Measurements from ENCODE around the gene LRRC63. TPM values are rescaled to one million over a fixed set of nuclear protein-coding genes. Genes with fewer than 3 reads are reported as not detected.

Gene LRRC63
- polyA plus RNA-seq, 1 experiment: not detected

DNA sequence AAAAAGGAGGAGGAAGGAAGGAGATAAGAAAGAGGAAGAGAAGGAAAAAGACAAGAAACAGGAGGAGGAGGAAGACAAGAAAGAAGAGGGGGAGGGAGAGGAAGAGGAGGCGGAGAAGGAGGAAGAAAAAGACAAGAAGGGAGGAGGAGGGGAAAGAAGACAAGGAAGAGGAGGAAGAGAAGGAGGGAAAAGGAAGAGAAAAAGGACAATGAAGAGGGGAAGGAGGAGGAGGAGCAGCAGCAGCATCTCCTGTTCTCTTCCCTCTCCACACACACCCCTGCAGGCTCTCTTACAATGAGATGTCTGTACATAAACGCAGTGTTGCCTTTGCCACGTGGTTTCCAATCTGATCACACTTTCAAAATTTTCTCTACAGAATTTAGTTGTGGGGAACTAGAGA lies 108.7 kb downstream of the LRRC63 start:
- Histone ChIP-seq H3K27me3 (ENCODE audit: control insufficient read depth, insufficient read depth, low read length) (peaks cover 3% of the 10 kb centered on the region), H3K27ac (ENCODE audit: low read depth, low read length) (no peak overlapping the region), H3K4me3 (ENCODE audit: low read depth, low read length) (no peak overlapping the region), H3K9me3 (ENCODE audit: control insufficient read depth, insufficient read depth, low read length) (no peaks in the 10 kb centered on the region)
- ChIA-PET POLR2A (no interaction called here), CTCF (interaction anchor here (1.1 to 1.6 kb wide), 2 partner anchors 401 to 697 kb away, joined by 3 to 4 read pairs; no protein-coding TSS in a partner anchor)
- DNase-seq (ENCODE audit: low read depth, low spot score): no peak
- TF ChIP-seq, protein P1, sequence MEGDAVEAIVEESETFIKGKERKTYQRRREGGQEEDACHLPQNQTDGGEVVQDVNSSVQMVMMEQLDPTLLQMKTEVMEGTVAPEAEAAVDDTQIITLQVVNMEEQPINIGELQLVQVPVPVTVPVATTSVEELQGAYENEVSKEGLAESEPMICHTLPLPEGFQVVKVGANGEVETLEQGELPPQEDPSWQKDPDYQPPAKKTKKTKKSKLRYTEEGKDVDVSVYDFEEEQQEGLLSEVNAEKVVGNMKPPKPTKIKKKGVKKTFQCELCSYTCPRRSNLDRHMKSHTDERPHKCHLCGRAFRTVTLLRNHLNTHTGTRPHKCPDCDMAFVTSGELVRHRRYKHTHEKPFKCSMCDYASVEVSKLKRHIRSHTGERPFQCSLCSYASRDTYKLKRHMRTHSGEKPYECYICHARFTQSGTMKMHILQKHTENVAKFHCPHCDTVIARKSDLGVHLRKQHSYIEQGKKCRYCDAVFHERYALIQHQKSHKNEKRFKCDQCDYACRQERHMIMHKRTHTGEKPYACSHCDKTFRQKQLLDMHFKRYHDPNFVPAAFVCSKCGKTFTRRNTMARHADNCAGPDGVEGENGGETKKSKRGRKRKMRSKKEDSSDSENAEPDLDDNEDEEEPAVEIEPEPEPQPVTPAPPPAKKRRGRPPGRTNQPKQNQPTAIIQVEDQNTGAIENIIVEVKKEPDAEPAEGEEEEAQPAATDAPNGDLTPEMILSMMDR (IDR thresholded peaks at IDR 0.05; ENCODE audit: low read depth, low read length): no peak

DNA sequence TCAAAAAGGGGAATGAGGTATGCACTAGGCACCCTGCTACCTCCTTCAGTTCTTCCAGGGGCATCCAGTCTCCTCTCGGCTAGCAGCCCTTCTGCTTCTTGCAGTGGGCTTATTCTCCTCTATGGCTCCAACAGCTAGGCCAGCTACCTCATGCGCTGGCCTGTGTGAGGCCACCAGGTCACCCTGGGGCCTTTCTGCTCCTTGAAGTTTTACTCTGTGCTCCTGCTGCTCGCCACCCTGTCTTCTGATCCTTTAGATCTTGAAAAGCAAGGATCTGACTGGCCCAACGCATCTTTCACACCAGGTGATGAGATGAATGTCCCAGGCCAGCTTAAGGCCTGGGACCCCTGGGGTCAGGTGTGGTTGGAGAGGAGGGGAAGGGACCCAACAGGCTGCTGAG lies 109.1 kb downstream of the LRRC63 start:
- Histone ChIP-seq H3K9me3 (ENCODE audit: control insufficient read depth, insufficient read depth, low read length) (no peaks in the 10 kb centered on the region), H3K27me3 (ENCODE audit: control insufficient read depth, insufficient read depth, low read length) (peaks cover 3% of the 10 kb centered on the region), H3K27ac (ENCODE audit: low read depth, low read length) (no peak overlapping the region), H3K4me3 (ENCODE audit: low read depth, low read length) (no peak overlapping the region)
- no peak for DNase-seq (ENCODE audit: low read depth, low spot score)
- ChIA-PET CTCF (interaction anchor here (0.7 to 1.9 kb wide), 10 partner anchors 10 to 697 kb away, joined by 3 to 8 read pairs (median 4); no protein-coding TSS in a partner anchor), POLR2A (no interaction called here)
- TF ChIP-seq, protein P1 (IDR thresholded peaks at IDR 0.05; ENCODE audit: low read depth, low read length): no peak

DNA sequence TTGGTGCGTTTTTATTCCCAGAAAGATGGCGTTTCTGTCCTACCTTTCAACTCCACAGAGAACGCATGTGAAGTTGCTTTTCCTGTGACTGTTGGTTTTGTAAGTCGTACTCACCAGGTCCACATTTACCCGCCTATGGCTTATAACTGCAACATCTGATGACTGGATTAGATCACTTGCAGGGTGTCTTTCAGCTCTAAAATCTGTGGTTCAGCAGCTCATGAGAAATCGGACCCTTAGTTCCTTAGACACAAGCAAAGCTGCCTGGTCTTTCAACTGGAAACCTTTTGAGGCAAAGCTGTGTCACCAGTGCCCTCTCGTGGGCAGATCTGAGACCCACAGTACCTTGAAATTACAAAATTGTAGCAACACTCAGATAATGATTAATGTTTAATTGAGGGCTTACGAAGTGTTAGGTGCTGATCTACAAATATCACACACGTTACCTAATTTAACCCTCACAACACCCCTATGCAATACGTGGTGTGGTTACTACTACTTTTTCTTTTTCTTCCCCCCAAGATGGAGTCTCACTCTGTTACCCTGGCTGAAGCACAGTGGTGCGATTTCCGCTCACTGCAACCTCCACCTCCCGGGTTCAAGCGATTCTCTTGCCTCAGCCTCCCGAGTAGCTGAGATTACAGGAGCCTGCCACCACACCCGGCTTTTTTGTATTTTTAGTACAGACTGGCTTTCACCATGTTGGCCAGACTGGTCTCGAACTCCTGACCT lies 109.9 kb downstream of the LRRC63 start:
- Histone ChIP-seq H3K27ac (ENCODE audit: low read depth, low read length) (no peak overlapping the region), H3K9me3 (ENCODE audit: control insufficient read depth, insufficient read depth, low read length) (no peaks in the 10 kb centered on the region), H3K4me3 (ENCODE audit: low read depth, low read length) (no peak overlapping the region), H3K27me3 (ENCODE audit: control insufficient read depth, insufficient read depth, low read length) (peaks cover 3% of the 10 kb centered on the region)
- TF ChIP-seq, protein P1 (IDR thresholded peaks at IDR 0.05; ENCODE audit: low read depth, low read length): peak; percentile 80
- peak; percentile 10 for DNase-seq (ENCODE audit: low read depth, low spot score)
- CTCF ChIA-PET: interaction anchor here (0.7 to 1.9 kb wide), 10 partner anchors 11 to 400 kb away, joined by 3 to 8 read pairs (median 4); no protein-coding TSS in a partner anchor
- POLR2A ChIA-PET: no interaction called here

DNA sequence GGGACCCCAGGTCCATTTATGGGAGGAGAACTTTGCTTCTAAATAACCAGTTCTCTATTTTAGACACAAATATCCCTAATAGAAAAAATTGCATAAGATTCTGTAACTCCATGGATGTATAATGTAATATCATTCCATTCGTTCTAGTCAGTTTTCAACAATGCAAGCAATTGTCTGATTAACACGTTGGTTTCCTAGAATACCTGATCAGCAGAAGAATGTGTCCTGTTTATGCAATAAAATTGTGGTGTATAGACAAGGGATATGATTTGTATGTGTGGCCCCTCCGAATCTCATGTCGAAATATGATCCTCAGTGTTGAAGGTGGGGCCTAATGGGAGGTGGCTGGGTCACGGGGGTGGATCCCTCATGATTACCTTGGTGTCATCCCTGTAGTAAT lies 113.2 kb downstream of the LRRC63 start:
- CTCF ChIA-PET: no interaction called here
- TF ChIP-seq, protein P1 (IDR thresholded peaks at IDR 0.05; ENCODE audit: low read depth, low read length): no peak

More for the DNA sequence above, 113.2 kb downstream of the LRRC63 start:
- Histone ChIP-seq H3K9me3 (ENCODE audit: control insufficient read depth, insufficient read depth, low read length) (no peaks in the 10 kb centered on the region), H3K4me3 (ENCODE audit: low read depth, low read length) (no peak overlapping the region), H3K27me3 (ENCODE audit: control insufficient read depth, insufficient read depth, low read length) (peaks cover 3% of the 10 kb centered on the region), H3K27ac (ENCODE audit: low read depth, low read length) (no peak overlapping the region)
- POLR2A ChIA-PET: no interaction called here
- DNase-seq (ENCODE audit: low read depth, low spot score): no peak

Small RNAs within 50 kb of the gene (small RNA-seq; reads per million reads assigned to genes)
- gene RN7SKP5 (ENCODE audit: insufficient read length, low read depth) (not detected), gene RN7SL288P (ENCODE audit: insufficient read length, low read depth) (not detected)

Other genes with a start within 250 kb of the LRRC63 start
- 10.6 and 14.0 TPM in 2 replicates for gene ZC3H13, start 159.2 kb upstream of the LRRC63 start, polyA plus RNA-seq (2011; rRNA removed)
- not detected in 2 replicates for gene CPB2, start 106.9 kb upstream of the LRRC63 start, polyA plus RNA-seq (2011; rRNA removed)
- gene LCP1, start 29.8 kb upstream of the LRRC63 start, polyA plus RNA-seq (2011; rRNA removed): not detected in 2 replicates
- not detected in 2 replicates for gene RUBCNL, start 175.3 kb downstream of the LRRC63 start, polyA plus RNA-seq (2011; rRNA removed)